Measurements from ENCODE around the gene KRT8. TPM values are rescaled to one million over a fixed set of nuclear protein-coding genes. Genes with fewer than 3 reads are reported as not detected.

Gene KRT8
- total RNA-seq, 2 experiments from 2014 or later, result 0.16 to 0.89 TPM

DNA sequence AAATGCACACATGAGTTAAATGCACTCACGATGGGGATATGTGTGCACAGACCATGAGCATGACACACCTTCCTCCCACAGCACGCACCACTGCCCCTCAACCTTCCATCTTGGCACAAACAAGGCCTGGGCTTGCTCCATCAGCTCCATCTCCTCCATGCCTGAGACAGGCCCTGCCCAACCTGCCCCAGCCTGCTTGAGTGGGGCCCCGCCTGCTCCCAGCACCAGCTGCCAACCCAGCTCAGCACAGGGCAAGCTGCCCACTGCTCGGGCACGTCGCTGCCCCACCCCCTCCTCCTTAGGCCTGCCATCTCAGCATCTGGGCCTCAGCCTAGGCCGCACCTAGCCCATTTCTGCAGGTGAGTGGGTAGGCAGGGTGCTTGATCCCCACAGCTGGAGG lies 28.5 kb downstream of the KRT8 start:
- CTCF ChIA-PET (ENCODE audit: unreplicated experiment), result interaction anchor here (0.6 kb wide), 1 partner anchor 15 kb away, joined by 3 read pairs; no protein-coding TSS in a partner anchor
- H2AFZ ChIP-seq (ENCODE audit: low read length), result no peak overlapping the region

DNA sequence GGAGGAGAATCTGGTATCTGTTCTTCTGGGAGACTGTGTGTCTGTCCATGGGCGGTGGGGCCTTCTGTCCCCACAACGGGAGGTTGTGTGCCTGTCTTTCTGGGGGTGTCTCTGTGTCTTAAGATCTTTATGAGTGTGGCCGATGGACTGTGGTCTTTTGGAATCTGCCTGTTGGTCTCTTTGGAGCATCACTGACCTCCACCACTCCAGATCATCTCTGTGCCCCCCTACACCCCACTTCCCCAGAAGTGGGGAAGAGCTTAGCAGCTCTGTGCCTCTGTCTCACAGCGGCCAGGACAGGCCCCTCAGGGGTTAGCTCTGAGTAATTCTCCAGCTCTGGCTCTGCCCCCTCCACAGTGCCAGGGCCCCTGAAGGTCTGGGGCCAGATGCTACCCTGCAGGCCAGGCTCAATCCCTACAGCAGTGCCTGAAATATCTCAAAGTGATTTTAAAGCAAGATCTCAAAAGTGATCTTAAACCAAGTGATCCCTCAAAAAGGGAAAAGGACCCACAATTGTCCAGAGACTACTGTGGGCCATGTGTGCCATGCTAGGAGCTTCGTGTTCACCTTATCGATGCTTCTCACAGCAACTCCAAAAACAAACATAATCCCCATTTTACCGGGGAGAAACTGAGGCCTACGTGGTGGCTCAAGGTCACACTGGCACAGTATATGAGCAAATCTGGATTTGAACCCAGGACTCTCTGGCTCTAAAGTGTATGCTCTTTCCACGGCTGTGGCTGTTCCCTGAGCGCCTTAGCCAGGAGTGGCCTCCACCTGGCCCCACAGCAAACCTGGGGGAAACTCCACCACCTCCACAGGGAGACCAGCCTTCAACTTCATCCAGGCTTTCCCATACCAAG lies 30.1 kb downstream of the KRT8 start:
- intact Hi-C loops (cut with micrococcal nuclease; ENCODE audit: unreplicated experiment), result no loop called here
- H4K20me1 ChIP-seq (ENCODE audit: insufficient read depth, low read length), result no peaks in the 10 kb centered on the region
- H3K79me2 ChIP-seq (ENCODE audit: insufficient read depth, low read depth, low read length), result no peaks in the 10 kb centered on the region
- H3K9me3 ChIP-seq (ENCODE audit: low read length), result no peaks in the 10 kb centered on the region
- peaks cover 13% of the 10 kb centered on the region for H3K4me1 ChIP-seq (ENCODE audit: insufficient read depth, low read length, poor library complexity, severe bottlenecking)
- TF ChIP-seq, protein P1, sequence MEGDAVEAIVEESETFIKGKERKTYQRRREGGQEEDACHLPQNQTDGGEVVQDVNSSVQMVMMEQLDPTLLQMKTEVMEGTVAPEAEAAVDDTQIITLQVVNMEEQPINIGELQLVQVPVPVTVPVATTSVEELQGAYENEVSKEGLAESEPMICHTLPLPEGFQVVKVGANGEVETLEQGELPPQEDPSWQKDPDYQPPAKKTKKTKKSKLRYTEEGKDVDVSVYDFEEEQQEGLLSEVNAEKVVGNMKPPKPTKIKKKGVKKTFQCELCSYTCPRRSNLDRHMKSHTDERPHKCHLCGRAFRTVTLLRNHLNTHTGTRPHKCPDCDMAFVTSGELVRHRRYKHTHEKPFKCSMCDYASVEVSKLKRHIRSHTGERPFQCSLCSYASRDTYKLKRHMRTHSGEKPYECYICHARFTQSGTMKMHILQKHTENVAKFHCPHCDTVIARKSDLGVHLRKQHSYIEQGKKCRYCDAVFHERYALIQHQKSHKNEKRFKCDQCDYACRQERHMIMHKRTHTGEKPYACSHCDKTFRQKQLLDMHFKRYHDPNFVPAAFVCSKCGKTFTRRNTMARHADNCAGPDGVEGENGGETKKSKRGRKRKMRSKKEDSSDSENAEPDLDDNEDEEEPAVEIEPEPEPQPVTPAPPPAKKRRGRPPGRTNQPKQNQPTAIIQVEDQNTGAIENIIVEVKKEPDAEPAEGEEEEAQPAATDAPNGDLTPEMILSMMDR (conservative IDR thresholded peaks at IDR 0.05; ENCODE audit: low read length), result no peak
- BruUV-seq (replicated peaks), result no TSS peak
- no peaks in the 10 kb centered on the region for H3K9me2 ChIP-seq (ENCODE audit: insufficient read depth, low read length)
- DNase-seq (ENCODE audit: low spot score), result no peak
- no peaks in the 10 kb centered on the region for H3K36me3 ChIP-seq (ENCODE audit: insufficient read depth, low read length)
- POLR2A ChIA-PET, result no interaction called here
- no peak overlapping the region for H2AFZ ChIP-seq (ENCODE audit: low read length)
- CTCF ChIA-PET (ENCODE audit: unreplicated experiment), result interaction anchor here (0.6 kb wide), 1 partner anchor 13 kb away, joined by 3 read pairs; no protein-coding TSS in a partner anchor
- peak overlapping the region; percentile 46; the same call in 1 of the 2 replicates for H3K4me2 ChIP-seq (ENCODE audit: low read length)
- H3K4me3 ChIP-seq (ENCODE audit: low read depth, low read length, poor library complexity, severe bottlenecking), result peak overlapping the region; percentile 23
- no peak overlapping the region for H3K27ac ChIP-seq (ENCODE audit: low read depth, low read length, poor library complexity, severe bottlenecking)

More for the DNA sequence above, 28.5 kb downstream of the KRT8 start:
- intact Hi-C loops (cut with micrococcal nuclease; ENCODE audit: unreplicated experiment), result no loop called here
- Histone ChIP-seq H3K27ac (ENCODE audit: low read depth, low read length, poor library complexity, severe bottlenecking) (no peak overlapping the region), H3K4me1 (ENCODE audit: insufficient read depth, low read length, poor library complexity, severe bottlenecking) (peaks cover 3% of the 10 kb centered on the region), H4K20me1 (ENCODE audit: insufficient read depth, low read length) (no peaks in the 10 kb centered on the region), H3K36me3 (ENCODE audit: insufficient read depth, low read length) (no peaks in the 10 kb centered on the region), H3K4me3 (ENCODE audit: low read depth, low read length, poor library complexity, severe bottlenecking) (no peak overlapping the region), H3K9me3 (ENCODE audit: low read length) (no peaks in the 10 kb centered on the region), H3K9me2 (ENCODE audit: insufficient read depth, low read length) (no peaks in the 10 kb centered on the region), H3K79me2 (ENCODE audit: insufficient read depth, low read depth, low read length) (no peaks in the 10 kb centered on the region), H3K4me2 (ENCODE audit: low read length) (no peak overlapping the region)
- POLR2A ChIA-PET, result interaction anchor here (0.8 kb wide), 1 partner anchor 9 kb away, joined by 3 read pairs; no protein-coding TSS in a partner anchor
- TF ChIP-seq, protein P1 (conservative IDR thresholded peaks at IDR 0.05; ENCODE audit: low read length), result no peak
- TF ChIP-seq EZH2phosphoT487 (IDR thresholded peaks at IDR 0.05; ENCODE audit: borderline replicate concordance, low read depth, low read length), result no peak
- BruUV-seq (replicated peaks), result no TSS peak
- no peak for DNase-seq (ENCODE audit: low spot score)

Measured in OCI-LY7 (cell line).